ENCODE data around the gene HEATR5A.

DNA sequence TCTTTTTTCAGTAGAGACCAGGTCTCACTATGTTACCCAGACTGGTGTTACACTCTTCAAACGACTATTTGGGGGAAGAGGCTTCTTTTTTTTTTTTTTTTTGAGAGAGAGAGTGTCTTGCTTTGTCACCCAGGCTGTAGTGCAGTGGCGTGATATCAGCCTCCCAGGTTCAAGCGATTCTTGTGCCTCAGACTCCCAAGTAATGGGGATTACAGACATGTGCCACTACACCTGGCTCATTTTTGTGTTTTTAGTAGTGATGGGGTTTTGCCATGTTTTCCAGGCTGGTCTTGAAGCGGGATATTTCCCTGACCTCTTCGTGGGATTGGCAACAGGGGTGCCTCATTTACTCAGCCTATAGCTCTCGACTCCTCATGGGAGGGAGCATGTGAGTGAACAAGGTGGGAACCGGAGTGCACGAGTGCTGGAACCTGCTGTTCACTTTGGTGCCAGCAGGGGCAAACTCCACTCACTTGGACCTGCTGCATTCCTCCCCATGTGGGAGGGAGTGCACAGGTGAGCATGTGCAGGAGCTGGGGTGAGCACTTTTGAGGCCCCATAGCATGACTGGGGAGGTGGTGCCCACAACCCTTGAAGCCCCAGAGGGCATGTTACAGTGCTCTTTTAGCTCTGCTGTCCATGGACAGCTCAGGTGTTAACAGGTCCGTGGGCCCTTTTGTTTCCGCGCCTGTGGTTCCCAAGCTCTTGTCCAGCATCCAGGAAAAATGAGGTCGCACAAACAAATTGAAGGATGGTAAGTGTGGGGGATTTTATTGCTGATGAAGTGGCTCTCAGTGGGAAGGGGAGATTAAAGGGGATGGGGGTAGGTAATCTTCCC lies 133.7 kb downstream of the HEATR5A start:
- TF ChIP-seq SREBF2 (IDR thresholded peaks at IDR 0.05) (no peak), CTCF (IDR thresholded peaks at IDR 0.05) (no peak), POLR2A (IDR thresholded peaks at IDR 0.05; ENCODE audit: low read length) (no peak), RFX5 (IDR thresholded peaks at IDR 0.05) (no peak), ESRRA (IDR thresholded peaks at IDR 0.05; ENCODE audit: borderline replicate concordance, low read length) (no peak), EP300 (IDR thresholded peaks at IDR 0.05) (no peak), MAX (IDR thresholded peaks at IDR 0.05) (peak; percentile 64; the same call in 1 of the 2 replicates)
- TF ChIP-seq, protein P1, sequence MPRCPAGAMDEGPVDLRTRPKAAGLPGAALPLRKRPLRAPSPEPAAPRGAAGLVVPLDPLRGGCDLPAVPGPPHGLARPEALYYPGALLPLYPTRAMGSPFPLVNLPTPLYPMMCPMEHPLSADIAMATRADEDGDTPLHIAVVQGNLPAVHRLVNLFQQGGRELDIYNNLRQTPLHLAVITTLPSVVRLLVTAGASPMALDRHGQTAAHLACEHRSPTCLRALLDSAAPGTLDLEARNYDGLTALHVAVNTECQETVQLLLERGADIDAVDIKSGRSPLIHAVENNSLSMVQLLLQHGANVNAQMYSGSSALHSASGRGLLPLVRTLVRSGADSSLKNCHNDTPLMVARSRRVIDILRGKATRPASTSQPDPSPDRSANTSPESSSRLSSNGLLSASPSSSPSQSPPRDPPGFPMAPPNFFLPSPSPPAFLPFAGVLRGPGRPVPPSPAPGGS (IDR thresholded peaks at IDR 0.05) = no peak
